Upper lobe of left lung (tissue), 6 donors: ENCODE results near the gene OR2L8. TPM values are rescaled to one million over a fixed set of nuclear protein-coding genes. Genes with fewer than 3 reads are reported as not detected.

ENCODE experiments used
- ATAC-seq, 2 donors: fragments of 200-7000 bp; cut with Tn5 transposase; one replicate each; pipeline ENCODE4 v1.9.1; 2022; ENCODE audit warnings: mild to moderate bottlenecking in 2 of 2, moderate library complexity in 2 of 2; ENCODE audit not compliant: low FRiP score in 2 of 2
- DNase-seq, 2 donors: peaks; one replicate each; pipeline ENCODE4 v3.0.0-alpha.2; 2019 to 2020
- H3K27ac ChIP-seq, 4 donors: fragments of 200-600 bp; sonication (generic); one replicate each; pipeline ENCODE4 v1.5.1; 2016 to 2019
- H3K27me3 ChIP-seq, 4 donors: fragments of 200-600 bp; sonication (generic); one replicate each; pipeline ENCODE4 v1.5.1; 2017 to 2019
- H3K36me3 ChIP-seq, 4 donors: fragments of 200-600 bp; sonication (generic); one replicate each; pipeline ENCODE4 v1.5.1; 2016 to 2019
- H3K4me1 ChIP-seq, 4 donors: fragments of 200-600 bp; sonication (generic); one replicate each; pipeline ENCODE4 v1.5.1; 2018 to 2019
- H3K4me3 ChIP-seq, 4 donors: fragments of 200-600 bp; sonication (generic); one replicate each; pipeline ENCODE4 v1.5.1; 2017 to 2019; ENCODE audit warnings: mild to moderate bottlenecking in 2 of 4, moderate library complexity in 1 of 4
- H3K9me3 ChIP-seq, 4 donors: fragments of 200-600 bp; sonication (generic); one replicate each; pipeline ENCODE4 v1.5.1; 2018 to 2019
- EP300 ChIP-seq, 4 donors: sonication (generic); formaldehyde crosslinking; IDR thresholded peaks; one replicate each; pipeline ENCODE4 v1.5.1; 2017; ENCODE audit warnings: antibody characterized with exemption in 4 of 4, control low read depth in 2 of 4
- POLR2A ChIP-seq, 4 donors: fragments of 450-650 bp; IDR thresholded peaks; one replicate each; pipeline ENCODE4 v1.5.1; 2016 to 2017; ENCODE audit warnings: antibody characterized with exemption in 4 of 4, mild to moderate bottlenecking in 2 of 4
- POLR2AphosphoS5 ChIP-seq, 2 donors: sonication (generic); formaldehyde crosslinking; IDR thresholded peaks; one replicate each; pipeline ENCODE4 v1.5.1; 2017; ENCODE audit warnings: antibody characterized with exemption in 2 of 2
- WGBS, 2 donors: methylation state at CpG; one replicate each; pipeline ENCODE4 v1.1.5; 2017 to 2018; 5-methylcytosine and 5-hydroxymethylcytosine counted together
- total RNA-seq, 6 donors: library from RNA; depleted of rRNA in 4 of 6; stranded (reverse); fragments of >200 nt in 4 of 6; gene quantifications; one replicate each; pipeline versions ENCODE4 v1.1.0 to v1.2.1, GENCODE V29; 2016 to 2021
- TF ChIP-seq, protein P1 (sequence below), 6 experiments: fragments of 450-650 bp in 4 of 6; fragments of 200-600 bp in 2 of 6; sonication (generic) in 2 of 6; IDR thresholded peaks; one replicate each; pipeline ENCODE4 v1.5.1; 2016 to 2019; ENCODE audit warnings: antibody characterized with exemption in 6 of 6
- donor health status: DM: no; HTN: no; CAD: no; lungs with moderate emphysema.
- donor health status: DM: no; HTN: yes; CAD: no; lungs with severe emphysema.

OR2L8 gene, protein sequence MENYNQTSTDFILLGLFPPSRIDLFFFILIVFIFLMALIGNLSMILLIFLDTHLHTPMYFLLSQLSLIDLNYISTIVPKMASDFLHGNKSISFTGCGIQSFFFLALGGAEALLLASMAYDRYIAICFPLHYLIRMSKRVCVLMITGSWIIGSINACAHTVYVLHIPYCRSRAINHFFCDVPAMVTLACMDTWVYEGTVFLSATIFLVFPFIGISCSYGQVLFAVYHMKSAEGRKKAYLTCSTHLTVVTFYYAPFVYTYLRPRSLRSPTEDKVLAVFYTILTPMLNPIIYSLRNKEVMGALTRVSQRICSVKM
- not detected for total RNA-seq

DNA sequence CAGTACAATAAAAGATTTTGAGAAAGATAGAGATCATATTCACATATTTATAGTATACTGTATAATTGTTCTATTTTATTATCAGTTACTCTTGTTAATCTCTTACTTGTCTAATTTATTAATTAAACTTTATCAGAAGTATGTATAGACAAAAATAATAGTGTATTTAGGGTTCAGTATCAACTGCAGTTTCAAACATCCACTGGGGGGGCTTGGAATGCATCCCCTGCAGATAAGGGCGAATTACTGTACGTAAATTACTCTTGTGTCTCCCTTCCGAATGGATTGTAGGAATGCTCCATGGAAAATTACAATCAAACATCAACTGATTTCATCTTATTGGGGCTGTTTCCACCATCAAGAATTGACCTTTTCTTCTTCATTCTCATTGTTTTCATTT lies at the start of gene OR2L8:
TSS of gene OR2L8 (plus strand) at position 301 of the 400 bp plus-strand sequence. CDS start at position 301, 0 bp downstream.
- Histone ChIP-seq H3K27ac (no peak within 1 kb of the TSS), H3K9me3 (peaks cover 0 to 4% (median 0%) of the 10 kb centered on the region in 4 donors), H3K4me1 (no peaks in the 10 kb centered on the region), H3K4me3 (no peak within 1 kb of the TSS), H3K27me3 (no peaks in the 10 kb centered on the region), H3K36me3 (no peaks in the 10 kb centered on the region)
- WGBS, 2 donors = 78 to 81% methylated on average over 3 of the region's 3 CpGs
- ATAC-seq (no peak), DNase-seq (no peak)
- TF ChIP-seq POLR2AphosphoS5 (IDR thresholded peaks at IDR 0.05) (no peak), EP300 (IDR thresholded peaks at IDR 0.05) (no peak), POLR2A (IDR thresholded peaks at IDR 0.05) (no peak)
- TF ChIP-seq, protein P1, sequence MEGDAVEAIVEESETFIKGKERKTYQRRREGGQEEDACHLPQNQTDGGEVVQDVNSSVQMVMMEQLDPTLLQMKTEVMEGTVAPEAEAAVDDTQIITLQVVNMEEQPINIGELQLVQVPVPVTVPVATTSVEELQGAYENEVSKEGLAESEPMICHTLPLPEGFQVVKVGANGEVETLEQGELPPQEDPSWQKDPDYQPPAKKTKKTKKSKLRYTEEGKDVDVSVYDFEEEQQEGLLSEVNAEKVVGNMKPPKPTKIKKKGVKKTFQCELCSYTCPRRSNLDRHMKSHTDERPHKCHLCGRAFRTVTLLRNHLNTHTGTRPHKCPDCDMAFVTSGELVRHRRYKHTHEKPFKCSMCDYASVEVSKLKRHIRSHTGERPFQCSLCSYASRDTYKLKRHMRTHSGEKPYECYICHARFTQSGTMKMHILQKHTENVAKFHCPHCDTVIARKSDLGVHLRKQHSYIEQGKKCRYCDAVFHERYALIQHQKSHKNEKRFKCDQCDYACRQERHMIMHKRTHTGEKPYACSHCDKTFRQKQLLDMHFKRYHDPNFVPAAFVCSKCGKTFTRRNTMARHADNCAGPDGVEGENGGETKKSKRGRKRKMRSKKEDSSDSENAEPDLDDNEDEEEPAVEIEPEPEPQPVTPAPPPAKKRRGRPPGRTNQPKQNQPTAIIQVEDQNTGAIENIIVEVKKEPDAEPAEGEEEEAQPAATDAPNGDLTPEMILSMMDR (IDR thresholded peaks at IDR 0.05) = no peak

DNA sequence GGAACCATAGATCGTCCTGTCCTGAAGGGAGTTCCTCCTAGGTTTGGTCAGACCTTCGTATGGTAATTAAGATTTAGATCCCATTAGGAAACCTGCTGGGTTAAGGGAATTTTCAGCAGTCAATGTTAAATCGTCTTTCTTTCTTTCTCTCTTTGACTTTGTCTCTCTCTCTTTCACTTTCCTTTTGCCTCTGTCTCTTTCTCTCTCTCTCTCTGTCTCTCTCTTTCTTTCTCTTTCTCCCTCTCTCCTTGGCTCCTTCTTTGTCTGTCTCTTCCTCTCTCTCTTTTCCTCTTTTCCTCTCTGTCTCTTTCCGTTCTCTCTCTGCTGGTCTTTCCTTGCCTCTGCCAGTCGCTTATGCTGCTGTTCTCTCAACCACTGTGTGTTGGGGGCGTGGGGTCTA lies 44.5 kb upstream of the OR2L8 start:
- Histone ChIP-seq H3K27me3 (no peaks in the 10 kb centered on the region), H3K27ac (no peak overlapping the region), H3K4me1 (peaks cover 0 to 6% (median 0%) of the 10 kb centered on the region in 4 donors), H3K9me3 (peaks cover 0 to under 1% (median 0%) of the 10 kb centered on the region in 4 donors), H3K4me3 (no peak overlapping the region), H3K36me3 (no peaks in the 10 kb centered on the region)
- no peak for DNase-seq
- TF ChIP-seq, protein P1 (IDR thresholded peaks at IDR 0.05) = no peak
- no peak for TF ChIP-seq EP300 (IDR thresholded peaks at IDR 0.05)
- no peak for TF ChIP-seq POLR2A (IDR thresholded peaks at IDR 0.05)
- no peak for TF ChIP-seq POLR2AphosphoS5 (IDR thresholded peaks at IDR 0.05)
- WGBS, 2 donors = 83% methylated on average over 6 of the region's 6 CpGs
- no peak for ATAC-seq

DNA sequence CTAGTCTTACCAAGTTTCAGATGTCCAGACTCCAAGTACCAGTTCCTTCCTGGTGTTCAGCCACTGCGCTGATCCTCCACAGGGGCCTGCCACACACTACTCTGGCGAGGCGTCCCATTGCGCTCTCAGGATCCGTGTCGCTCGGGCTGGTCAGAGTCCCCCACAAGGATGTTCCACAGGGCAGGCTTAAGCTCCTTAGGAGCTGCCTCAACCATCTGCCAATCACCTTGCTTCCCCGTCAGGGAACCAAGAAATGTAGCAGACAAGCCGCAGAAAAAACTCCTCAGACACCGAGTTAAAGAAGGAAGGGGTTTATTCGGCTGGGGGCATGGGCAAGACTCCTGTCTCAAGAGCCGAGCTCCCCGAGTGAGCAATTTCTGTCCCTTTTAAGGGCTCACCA lies 43.5 kb upstream of the OR2L8 start:
- 84 to 88% methylated on average over 7 to 13 of the region's 13 CpGs for WGBS, 2 donors
- Histone ChIP-seq H3K4me1 (peaks cover 0 to 6% (median 0%) of the 10 kb centered on the region in 4 donors), H3K4me3 (no peak overlapping the region), H3K27me3 (no peaks in the 10 kb centered on the region), H3K9me3 (no peaks in the 10 kb centered on the region), H3K36me3 (no peaks in the 10 kb centered on the region), H3K27ac (no peak overlapping the region)
- DNase-seq = no peak
- TF ChIP-seq EP300 (IDR thresholded peaks at IDR 0.05) (no peak), POLR2AphosphoS5 (IDR thresholded peaks at IDR 0.05) (no peak), POLR2A (IDR thresholded peaks at IDR 0.05) (no peak)
- TF ChIP-seq, protein P1 (IDR thresholded peaks at IDR 0.05) = no peak
- no peak for ATAC-seq

DNA sequence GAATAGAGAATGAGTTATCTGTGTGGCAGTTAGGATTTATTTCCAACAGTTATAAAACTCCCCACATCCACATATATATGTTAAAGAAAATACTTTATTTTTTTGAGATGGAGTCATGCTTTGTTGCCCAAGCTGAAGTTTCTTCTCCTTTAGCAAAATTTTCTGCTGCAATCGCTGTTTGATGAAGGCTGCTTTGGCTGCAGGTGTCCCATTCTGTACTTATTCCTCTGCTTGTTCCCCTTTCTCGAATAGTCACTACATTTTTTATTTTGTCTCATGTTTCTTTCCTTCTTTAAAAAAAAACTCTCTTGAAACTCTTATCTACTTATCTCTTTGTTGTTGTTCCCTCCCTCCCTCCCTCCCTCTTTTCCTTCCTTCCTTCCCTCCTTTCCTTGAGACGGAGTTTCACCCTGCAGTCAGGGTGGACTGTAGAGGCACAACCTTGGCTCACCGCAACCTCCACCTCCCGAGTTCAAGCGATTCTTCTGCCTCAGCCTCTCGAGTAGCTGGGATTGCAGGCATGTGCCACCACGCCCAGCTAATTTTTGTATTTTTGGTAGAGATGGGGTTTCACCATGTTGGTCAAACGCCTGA lies 42.7 kb upstream of the OR2L8 start:
- WGBS, 2 donors = 42 to 57% methylated on average over 9 of the region's 9 CpGs
- no peaks in the 10 kb centered on the region for H3K36me3 ChIP-seq

More for the DNA sequence above, 42.7 kb upstream of the OR2L8 start:
- ATAC-seq (peak in 1 of 2 donors; percentile 42), DNase-seq (no peak)
- Histone ChIP-seq H3K27me3 (no peaks in the 10 kb centered on the region), H3K4me3 (peak overlapping the region in 3 of 4 donors; percentile 19 to 36 (median 34)), H3K27ac (peak overlapping the region in 1 of 4 donors; percentile 48), H3K4me1 (peaks cover 0 to 6% (median 0%) of the 10 kb centered on the region in 4 donors), H3K9me3 (no peaks in the 10 kb centered on the region)
- TF ChIP-seq, protein P1 (IDR thresholded peaks at IDR 0.05) = no peak
- TF ChIP-seq POLR2A (IDR thresholded peaks at IDR 0.05) (no peak), EP300 (IDR thresholded peaks at IDR 0.05) (no peak), POLR2AphosphoS5 (IDR thresholded peaks at IDR 0.05) (no peak)
